Measurements from ENCODE around the gene SCO1. TPM values are rescaled to one million over a fixed set of nuclear protein-coding genes. Genes with fewer than 3 reads are reported as not detected.

SCO1 gene
- polyA plus RNA-seq, 2 donors = 4.9 to 14.3 TPM

DNA sequence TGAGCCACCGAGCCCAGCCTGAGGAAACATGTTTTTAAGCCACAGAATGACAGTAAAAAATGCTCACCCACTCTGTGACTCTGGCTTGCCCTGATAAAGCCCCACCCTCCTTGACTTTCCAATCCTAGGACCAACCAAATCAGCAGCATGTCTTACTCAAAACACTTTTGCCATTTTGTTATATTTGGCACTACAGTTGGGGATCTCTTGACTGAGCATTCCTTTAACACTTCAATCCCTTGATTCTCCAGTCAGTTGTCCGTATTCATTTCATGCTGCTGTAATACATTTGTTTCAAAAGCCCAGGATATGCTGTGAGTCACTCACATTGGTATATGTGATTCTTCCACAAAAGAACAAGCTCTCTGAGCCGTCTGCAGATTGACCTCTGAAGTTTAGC lies 48.4 kb downstream of the SCO1 start:
- Histone ChIP-seq H3K4me1 (ENCODE audit: control insufficient read depth in 2 of 2, insufficient read depth in 2 of 2, low read length in 1 of 2) (no peaks in the 10 kb centered on the region), H3K4me3 (ENCODE audit: low read depth in 1 of 2, low read length in 2 of 2) (no peak overlapping the region), H3K27me3 (ENCODE audit: control insufficient read depth in 1 of 2, insufficient read depth in 2 of 2, low read length in 2 of 2) (no peaks in the 10 kb centered on the region), H3K9me3 (ENCODE audit: control insufficient read depth in 2 of 2, insufficient read depth in 1 of 2, low read depth in 1 of 2, low read length in 1 of 2) (no peaks in the 10 kb centered on the region), H3K27ac (ENCODE audit: low read depth in 2 of 2, low read length in 1 of 2) (no peak overlapping the region), H3K36me3 (ENCODE audit: control insufficient read depth in 2 of 2, insufficient read depth in 2 of 2, low read length in 1 of 2) (no peaks in the 10 kb centered on the region)
- WGBS, 2 donors = 72 to 81% methylated on average over 3 of the region's 3 CpGs

- Histone ChIP-seq H3K27ac (ENCODE audit: low read depth in 2 of 2, low read length in 1 of 2) (no peak overlapping the region), H3K4me1 (ENCODE audit: control insufficient read depth in 2 of 2, insufficient read depth in 2 of 2, low read length in 1 of 2) (no peaks in the 10 kb centered on the region), H3K36me3 (ENCODE audit: control insufficient read depth in 2 of 2, insufficient read depth in 2 of 2, low read length in 1 of 2) (no peaks in the 10 kb centered on the region), H3K9me3 (ENCODE audit: control insufficient read depth in 2 of 2, insufficient read depth in 1 of 2, low read depth in 1 of 2, low read length in 1 of 2) (no peaks in the 10 kb centered on the region), H3K27me3 (ENCODE audit: control insufficient read depth in 1 of 2, insufficient read depth in 2 of 2, low read length in 2 of 2) (no peaks in the 10 kb centered on the region), H3K4me3 (ENCODE audit: low read depth in 1 of 2, low read length in 2 of 2) (no peak overlapping the region)
- WGBS, 2 donors = 88 to 91% methylated on average over 5 of the region's 5 CpGs
Observed at GRCh38 chr17:10648381-10648780, 49.0 kb downstream of the SCO1 start.

GRCh38 chr17:10646392-10646990 lies 50.8 kb downstream of the SCO1 start:
- Histone ChIP-seq H3K9me3 (ENCODE audit: control insufficient read depth in 2 of 2, insufficient read depth in 1 of 2, low read depth in 1 of 2, low read length in 1 of 2) (no peaks in the 10 kb centered on the region), H3K27me3 (ENCODE audit: control insufficient read depth in 1 of 2, insufficient read depth in 2 of 2, low read length in 2 of 2) (no peaks in the 10 kb centered on the region), H3K4me1 (ENCODE audit: control insufficient read depth in 2 of 2, insufficient read depth in 2 of 2, low read length in 1 of 2) (no peaks in the 10 kb centered on the region), H3K36me3 (ENCODE audit: control insufficient read depth in 2 of 2, insufficient read depth in 2 of 2, low read length in 1 of 2) (peaks cover 5% of the 10 kb centered on the region in 2 donors), H3K27ac (ENCODE audit: low read depth in 2 of 2, low read length in 1 of 2) (no peak overlapping the region), H3K4me3 (ENCODE audit: low read depth in 1 of 2, low read length in 2 of 2) (no peak overlapping the region)
- 44 to 48% methylated on average over 8 of the region's 8 CpGs for WGBS, 2 donors

DNA sequence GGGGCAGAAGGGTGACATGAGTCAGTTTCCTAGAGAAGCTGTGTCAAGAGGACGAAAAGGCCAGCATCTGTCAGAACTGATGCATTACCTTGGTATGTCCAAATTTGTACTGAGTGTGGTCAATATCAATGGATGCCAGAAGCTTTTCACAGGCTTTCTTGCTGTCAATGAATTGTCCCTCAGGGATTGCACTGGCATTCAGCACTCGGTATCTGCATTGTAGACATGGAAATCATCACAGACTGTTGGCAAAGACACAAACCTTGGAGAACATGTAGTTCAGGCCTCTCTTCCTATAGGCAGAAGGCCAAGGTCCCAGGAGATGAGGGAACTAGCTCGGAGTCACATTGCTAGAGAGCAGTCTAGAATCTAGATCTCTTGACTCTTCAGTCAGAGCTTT lies 56.9 kb downstream of the SCO1 start:
- H3K4me3 ChIP-seq (ENCODE audit: low read depth in 1 of 2, low read length in 2 of 2) = no peak overlapping the region
- H3K27ac ChIP-seq (ENCODE audit: low read depth in 2 of 2, low read length in 1 of 2) = no peak overlapping the region
- no peaks in the 10 kb centered on the region for H3K27me3 ChIP-seq (ENCODE audit: control insufficient read depth in 1 of 2, insufficient read depth in 2 of 2, low read length in 2 of 2)
- H3K36me3 ChIP-seq (ENCODE audit: control insufficient read depth in 2 of 2, insufficient read depth in 2 of 2, low read length in 1 of 2) = peaks cover 8 to 13% of the 10 kb centered on the region in 2 donors
- 60 to 76% methylated on average over 3 of the region's 3 CpGs for WGBS, 2 donors
- no peaks in the 10 kb centered on the region for H3K4me1 ChIP-seq (ENCODE audit: control insufficient read depth in 2 of 2, insufficient read depth in 2 of 2, low read length in 1 of 2)
- H3K9me3 ChIP-seq (ENCODE audit: control insufficient read depth in 2 of 2, insufficient read depth in 1 of 2, low read depth in 1 of 2, low read length in 1 of 2) = no peaks in the 10 kb centered on the region

GRCh38 chr17:10638151-10638550 lies 59.2 kb downstream of the SCO1 start:
- 92% methylated on average over 25 of the region's 25 CpGs for WGBS, 2 donors
- no peaks in the 10 kb centered on the region for H3K27me3 ChIP-seq (ENCODE audit: control insufficient read depth in 1 of 2, insufficient read depth in 2 of 2, low read length in 2 of 2)
- H3K4me3 ChIP-seq (ENCODE audit: low read depth in 1 of 2, low read length in 2 of 2) = no peak overlapping the region
- H3K4me1 ChIP-seq (ENCODE audit: control insufficient read depth in 2 of 2, insufficient read depth in 2 of 2, low read length in 1 of 2) = no peaks in the 10 kb centered on the region
- H3K27ac ChIP-seq (ENCODE audit: low read depth in 2 of 2, low read length in 1 of 2) = no peak overlapping the region
- H3K9me3 ChIP-seq (ENCODE audit: control insufficient read depth in 2 of 2, insufficient read depth in 1 of 2, low read depth in 1 of 2, low read length in 1 of 2) = no peaks in the 10 kb centered on the region
- peaks cover 8 to 16% of the 10 kb centered on the region in 2 donors for H3K36me3 ChIP-seq (ENCODE audit: control insufficient read depth in 2 of 2, insufficient read depth in 2 of 2, low read length in 1 of 2)

GRCh38 chr17:10635290-10635689 lies 62.0 kb downstream of the SCO1 start:
- H3K27me3 ChIP-seq (ENCODE audit: control insufficient read depth in 1 of 2, insufficient read depth in 2 of 2, low read length in 2 of 2) = no peaks in the 10 kb centered on the region
- H3K27ac ChIP-seq (ENCODE audit: low read depth in 2 of 2, low read length in 1 of 2) = no peak overlapping the region
- H3K36me3 ChIP-seq (ENCODE audit: control insufficient read depth in 2 of 2, insufficient read depth in 2 of 2, low read length in 1 of 2) = peaks cover 4 to 11% of the 10 kb centered on the region in 2 donors
- no peak overlapping the region for H3K4me3 ChIP-seq (ENCODE audit: low read depth in 1 of 2, low read length in 2 of 2)
- no peaks in the 10 kb centered on the region for H3K9me3 ChIP-seq (ENCODE audit: control insufficient read depth in 2 of 2, insufficient read depth in 1 of 2, low read depth in 1 of 2, low read length in 1 of 2)
- WGBS, 2 donors = 90 to 93% methylated on average over 14 of the region's 14 CpGs
- no peaks in the 10 kb centered on the region for H3K4me1 ChIP-seq (ENCODE audit: control insufficient read depth in 2 of 2, insufficient read depth in 2 of 2, low read length in 1 of 2)

GRCh38 chr17:10633738-10634379 lies 63.5 kb downstream of the SCO1 start:
- Histone ChIP-seq H3K4me1 (ENCODE audit: control insufficient read depth in 2 of 2, insufficient read depth in 2 of 2, low read length in 1 of 2) (no peaks in the 10 kb centered on the region), H3K36me3 (ENCODE audit: control insufficient read depth in 2 of 2, insufficient read depth in 2 of 2, low read length in 1 of 2) (peaks cover 3 to 7% of the 10 kb centered on the region in 2 donors), H3K27me3 (ENCODE audit: control insufficient read depth in 1 of 2, insufficient read depth in 2 of 2, low read length in 2 of 2) (no peaks in the 10 kb centered on the region), H3K27ac (ENCODE audit: low read depth in 2 of 2, low read length in 1 of 2) (no peak overlapping the region), H3K9me3 (ENCODE audit: control insufficient read depth in 2 of 2, insufficient read depth in 1 of 2, low read depth in 1 of 2, low read length in 1 of 2) (no peaks in the 10 kb centered on the region), H3K4me3 (ENCODE audit: low read depth in 1 of 2, low read length in 2 of 2) (no peak overlapping the region)
- WGBS, 2 donors = 88% methylated on average over 15 of the region's 15 CpGs

GRCh38 chr17:10631701-10632100 lies 65.6 kb downstream of the SCO1 start:
- 83 to 89% methylated on average over 15 of the region's 15 CpGs for WGBS, 2 donors
- peaks cover 3 to 4% of the 10 kb centered on the region in 2 donors for H3K36me3 ChIP-seq (ENCODE audit: control insufficient read depth in 2 of 2, insufficient read depth in 2 of 2, low read length in 1 of 2)
- no peak overlapping the region for H3K4me3 ChIP-seq (ENCODE audit: low read depth in 1 of 2, low read length in 2 of 2)

GRCh38 chr17:10631048-10631700 lies 66.2 kb downstream of the SCO1 start:
- no peak overlapping the region for H3K4me3 ChIP-seq (ENCODE audit: low read depth in 1 of 2, low read length in 2 of 2)
- no peaks in the 10 kb centered on the region for H3K27me3 ChIP-seq (ENCODE audit: control insufficient read depth in 1 of 2, insufficient read depth in 2 of 2, low read length in 2 of 2)
- 50 to 53% methylated on average over 18 of the region's 18 CpGs for WGBS, 2 donors
- no peaks in the 10 kb centered on the region for H3K4me1 ChIP-seq (ENCODE audit: control insufficient read depth in 2 of 2, insufficient read depth in 2 of 2, low read length in 1 of 2)
- H3K36me3 ChIP-seq (ENCODE audit: control insufficient read depth in 2 of 2, insufficient read depth in 2 of 2, low read length in 1 of 2) = peaks cover 3 to 4% of the 10 kb centered on the region in 2 donors
- H3K9me3 ChIP-seq (ENCODE audit: control insufficient read depth in 2 of 2, insufficient read depth in 1 of 2, low read depth in 1 of 2, low read length in 1 of 2) = no peaks in the 10 kb centered on the region
- no peak overlapping the region for H3K27ac ChIP-seq (ENCODE audit: low read depth in 2 of 2, low read length in 1 of 2)

More at GRCh38 chr17:10631701-10632100, 65.6 kb downstream of the SCO1 start:
- no peaks in the 10 kb centered on the region for H3K9me3 ChIP-seq (ENCODE audit: control insufficient read depth in 2 of 2, insufficient read depth in 1 of 2, low read depth in 1 of 2, low read length in 1 of 2)
- no peak overlapping the region for H3K27ac ChIP-seq (ENCODE audit: low read depth in 2 of 2, low read length in 1 of 2)
- no peaks in the 10 kb centered on the region for H3K27me3 ChIP-seq (ENCODE audit: control insufficient read depth in 1 of 2, insufficient read depth in 2 of 2, low read length in 2 of 2)
- no peaks in the 10 kb centered on the region for H3K4me1 ChIP-seq (ENCODE audit: control insufficient read depth in 2 of 2, insufficient read depth in 2 of 2, low read length in 1 of 2)
